Neural cell (in vitro differentiated cells): ENCODE results near the gene NXF1. TPM values are rescaled to one million over a fixed set of nuclear protein-coding genes. Genes with fewer than 3 reads are reported as not detected.
"Not testable (repeated sequence)": the region's sequence is repeated elsewhere in the genome, so short reads cannot be mapped to it uniquely, and the experiment has no call there.

ENCODE experiments used
- H2AFZ ChIP-seq: fragments of 200-600, 300-800 bp; sonication (generic), shearing (Covaris generic); 2 replicates; pipeline ENCODE4 v1.6.0; 2014; ENCODE audit warnings: low read depth, mild to moderate bottlenecking, antibody characterized with exemption, low read length, moderate library complexity
- H3F3A ChIP-seq: fragments of 200-600 bp; shearing (Covaris generic); 2 replicates; pipeline ENCODE4 v1.6.1; 2016; ENCODE audit warnings: mild to moderate bottlenecking, moderate library complexity, mixed read lengths, antibody characterized with exemption, low read length; ENCODE audit not compliant: insufficient read depth, poor library complexity, severe bottlenecking
- H3K27ac ChIP-seq: fragments of 200-600, 300-800 bp; sonication (generic), shearing (Covaris generic); 2 replicates; pipeline ENCODE4 v1.5.1; 2014; ENCODE audit warnings: mild to moderate bottlenecking, low read length, moderate library complexity
- H3K27me3 ChIP-seq: fragments of 300-800, 200-600 bp; sonication (generic), shearing (Covaris generic); 2 replicates; pipeline ENCODE4 v1.6.0; 2014; ENCODE audit warnings: mild to moderate bottlenecking, low read depth, low read length, moderate library complexity; ENCODE audit not compliant: insufficient read depth
- H3K36me3 ChIP-seq: fragments of 300-800, 200-600 bp; sonication (generic), shearing (Covaris generic); 2 replicates; pipeline ENCODE4 v1.5.1; 2014; ENCODE audit warnings: mild to moderate bottlenecking, antibody characterized with exemption, low read length, moderate library complexity; ENCODE audit not compliant: insufficient read depth
- H3K4me2 ChIP-seq: fragments of 300-800, 200-600 bp; sonication (generic), shearing (Covaris generic); 2 replicates; pipeline ENCODE4 v1.6.0; 2014; ENCODE audit warnings: mild to moderate bottlenecking, low read length
- H3K4me3 ChIP-seq: fragments of 300-800, 200-600 bp; sonication (generic), shearing (Covaris generic); 2 replicates; pipeline ENCODE4 v1.5.1; 2014; ENCODE audit warnings: mild to moderate bottlenecking, low read length, moderate library complexity
- H3K79me2 ChIP-seq: fragments of 200-600 bp; shearing (Covaris generic); replicated peaks from 2 replicates; pipeline ENCODE4 v1.6.0; 2014; ENCODE audit warnings: mild to moderate bottlenecking, low read length, moderate library complexity; ENCODE audit not compliant: insufficient read depth
- H3K9ac ChIP-seq: fragments of 300-800, 200-600 bp; sonication (generic), shearing (Covaris generic); 2 replicates; pipeline ENCODE4 v1.6.1; 2016; ENCODE audit warnings: mild to moderate bottlenecking, low read length, mixed read lengths
- H3K9me2 ChIP-seq: fragments of 200-600 bp; shearing (Covaris generic); 2 replicates; pipeline ENCODE4 v1.6.1; 2016; ENCODE audit warnings: mild to moderate bottlenecking, low read length, mixed read lengths; ENCODE audit not compliant: insufficient read depth
- H3K9me3 ChIP-seq: fragments of 200-600, 300-800 bp; sonication (generic), shearing (Covaris generic); 2 replicates; pipeline ENCODE4 v1.6.1; 2016; ENCODE audit warnings: mild to moderate bottlenecking, mixed run types, low read length, moderate library complexity, mixed read lengths
- H4K20me1 ChIP-seq: fragments of 200-600 bp; shearing (Covaris generic); 2 replicates; pipeline ENCODE4 v1.6.1; 2016; ENCODE audit warnings: mild to moderate bottlenecking, mixed run types; ENCODE audit not compliant: insufficient read depth
- CTCF ChIP-seq: fragments of 450-650 bp; IDR thresholded peaks from 2 replicates; pipeline ENCODE4 v1.5.1; 2014; ENCODE audit warnings: antibody characterized with exemption, mild to moderate bottlenecking, moderate library complexity; ENCODE audit not compliant: poor library complexity, severe bottlenecking
- EP300 ChIP-seq: fragments of 450-650 bp; conservative IDR thresholded peaks from 2 replicates; pipeline ENCODE4 v1.6.1; 2014; ENCODE audit warnings: antibody characterized with exemption, mild to moderate bottlenecking, moderate library complexity; ENCODE audit not compliant: poor library complexity, severe bottlenecking
- EZH2 ChIP-seq: fragments of 200-600, 300-800 bp; shearing (Covaris generic), sonication (generic); IDR thresholded peaks from 2 replicates; pipeline ENCODE4 v1.6.1; 2014; ENCODE audit warnings: antibody characterized with exemption, low read length, borderline replicate concordance, mild to moderate bottlenecking; ENCODE audit not compliant: insufficient read depth, poor library complexity, severe bottlenecking
- MXI1 ChIP-seq: fragments of 450-650 bp; conservative IDR thresholded peaks from 2 replicates; pipeline ENCODE4 v1.6.1; 2014; ENCODE audit warnings: antibody characterized with exemption, mild to moderate bottlenecking; ENCODE audit not compliant: poor library complexity, severe bottlenecking
- POLR2AphosphoS5 ChIP-seq: IDR thresholded peaks from 2 replicates; pipeline ENCODE4 v1.6.1; 2012
- RAD21 ChIP-seq: fragments of 450-650 bp; conservative IDR thresholded peaks from 2 replicates; pipeline ENCODE4 v1.6.1; 2014; ENCODE audit warnings: antibody characterized with exemption, mild to moderate bottlenecking, moderate library complexity
- REST ChIP-seq: IDR thresholded peaks from 2 replicates; pipeline ENCODE4 v1.6.1; 2012; ENCODE audit warnings: borderline replicate concordance
- SMC3 ChIP-seq: fragments of 450-650 bp; conservative IDR thresholded peaks from 2 replicates; pipeline ENCODE4 v1.6.1; 2014; ENCODE audit warnings: antibody characterized with exemption, mild to moderate bottlenecking, moderate library complexity; ENCODE audit not compliant: poor library complexity
- TAF1 ChIP-seq: IDR thresholded peaks from 2 replicates; pipeline ENCODE4 v1.6.1; 2012; ENCODE audit warnings: low read depth
- polyA plus RNA-seq: library from polyadenylated mRNA; depleted of rRNA; stranded (reverse); fragments of >200 nt; gene quantifications from 2 replicates; pipeline ENCODE4 v1.2.3, GENCODE V29; 2014

The NXF1 gene
- polyA plus RNA-seq, 1 donor from 2014 or later = 26.0 TPM

GRCh38 chr11:62841361-62842170 lies 36.3 kb upstream of the NXF1 start:
- no peaks in the 10 kb centered on the region for H3K36me3 ChIP-seq
- H3K79me2 ChIP-seq = peaks cover 12% of the 10 kb centered on the region
- no peaks in the 10 kb centered on the region for H4K20me1 ChIP-seq
- peak overlapping the region; percentile 81 for H3K9ac ChIP-seq
- H3K9me2 ChIP-seq = no peaks in the 10 kb centered on the region
- peak overlapping the region; percentile 93 for H3K4me3 ChIP-seq
- peak overlapping the region; percentile 87 for H2AFZ ChIP-seq
- H3K27me3 ChIP-seq = no peaks in the 10 kb centered on the region
- TF ChIP-seq EZH2 = no peak
- peak; percentile 47 for TF ChIP-seq RAD21
- TF ChIP-seq TAF1 = peak; percentile 30
- TF ChIP-seq SMC3 = peak; percentile 36
- peak; percentile 88 for TF ChIP-seq REST
- peak; percentile 15 for TF ChIP-seq CTCF
- TF ChIP-seq POLR2AphosphoS5 = peak; percentile 100
- TF ChIP-seq EP300 = peak; percentile 92
- TF ChIP-seq MXI1 = peak; percentile 94
- H3K9me3 ChIP-seq = no peaks in the 10 kb centered on the region
- peaks cover 9% of the 10 kb centered on the region for H3F3A ChIP-seq
- peak overlapping the region; percentile 90 for H3K27ac ChIP-seq
- H3K4me2 ChIP-seq = peak overlapping the region; percentile 93

- Histone ChIP-seq H3K27ac (peak overlapping the region; percentile 90), H3K79me2 (peaks cover 12% of the 10 kb centered on the region), H3K9ac (peak overlapping the region; percentile 73), H3K4me3 (peak overlapping the region; percentile 93)
- not testable (repeated sequence) for H3K4me2 ChIP-seq, H4K20me1 ChIP-seq, H3K9me3 ChIP-seq, H3K27me3 ChIP-seq, H2AFZ ChIP-seq, H3K9me2 ChIP-seq, H3K36me3 ChIP-seq, H3F3A ChIP-seq
These were observed 35.6 kb upstream of the NXF1 start for GRCh38 chr11:62840721-62841360.
